ENCODE results near the gene ASB13.

The ASB13 gene

GRCh38 chr10:5645375-5645774, 21.0 kb downstream of the ASB13 start:
- TF ChIP-seq CTCF (IDR thresholded peaks at IDR 0.05; ENCODE audit: control extremely low read depth, extremely low read depth, low read depth, missing control alignments) = no peak
- ChIA-PET CTCF (interaction anchor here (1.0 to 5.0 kb wide), 3 partner anchors 8 to 22 kb away, joined by 3 to 30 read pairs (median 4); no protein-coding TSS in a partner anchor), POLR2A (no interaction called here)
- DNase-seq (ENCODE audit: extremely low spot score) = no peak

GRCh38 chr10:5644930-5645329, 21.5 kb downstream of the ASB13 start:
- POLR2A ChIA-PET = no interaction called here
- CTCF ChIA-PET = interaction anchor here (1.3 to 5.0 kb wide), 2 partner anchors 16 to 22 kb away, joined by 4 to 30 read pairs; no protein-coding TSS in a partner anchor
- TF ChIP-seq CTCF (IDR thresholded peaks at IDR 0.05; ENCODE audit: control extremely low read depth, extremely low read depth, low read depth, missing control alignments) = no peak
- DNase-seq (ENCODE audit: extremely low spot score) = no peak

GRCh38 chr10:5643346-5644067, 22.9 kb downstream of the ASB13 start:
- TF ChIP-seq CTCF (IDR thresholded peaks at IDR 0.05; ENCODE audit: control extremely low read depth, extremely low read depth, low read depth, missing control alignments) = no peak
- ChIA-PET POLR2A (no interaction called here), CTCF (interaction anchor here (1.1 to 5.0 kb wide), 2 partner anchors 12 to 14 kb away, joined by 3 to 30 read pairs; no protein-coding TSS in a partner anchor)

GRCh38 chr10:5641501-5641900, 24.9 kb downstream of the ASB13 start:
- ChIA-PET POLR2A (no interaction called here), CTCF (interaction anchor here (5.0 kb wide), 1 partner anchor 12 kb away, joined by 30 read pairs; no protein-coding TSS in a partner anchor)
- no peak for TF ChIP-seq CTCF (IDR thresholded peaks at IDR 0.05; ENCODE audit: control extremely low read depth, extremely low read depth, low read depth, missing control alignments)
- DNase-seq (ENCODE audit: extremely low spot score) = no peak

More at GRCh38 chr10:5643346-5644067, 22.9 kb downstream of the ASB13 start:
- DNase-seq (ENCODE audit: extremely low spot score) = no peak

GRCh38 chr10:5640501-5640900, 25.9 kb downstream of the ASB13 start:
- CTCF ChIA-PET = interaction anchor here (5.0 kb wide), 1 partner anchor 11 kb away, joined by 30 read pairs; no protein-coding TSS in a partner anchor
- POLR2A ChIA-PET = no interaction called here
- no peak for TF ChIP-seq CTCF (IDR thresholded peaks at IDR 0.05; ENCODE audit: control extremely low read depth, extremely low read depth, low read depth, missing control alignments)
- DNase-seq (ENCODE audit: extremely low spot score) = no peak

GRCh38 chr10:5640036-5640435, 26.4 kb downstream of the ASB13 start:
- ChIA-PET POLR2A (no interaction called here), CTCF (no interaction called here)
- TF ChIP-seq CTCF (IDR thresholded peaks at IDR 0.05; ENCODE audit: control extremely low read depth, extremely low read depth, low read depth, missing control alignments) = no peak
- no peak for DNase-seq (ENCODE audit: extremely low spot score)
